Breast epithelium (tissue), 4 donors: ENCODE results near the gene AGAP1. TPM values are rescaled to one million over a fixed set of nuclear protein-coding genes. Genes with fewer than 3 reads are reported as not detected.

ENCODE experiments used
- DNase-seq, 2 donors: peaks; one replicate each; pipeline ENCODE4 v3.0.0-alpha.2; 2019; ENCODE audit warnings: low spot score in 2 of 2
- H3K27ac ChIP-seq, 2 donors: fragments of 200-600 bp; sonication (generic) in 1 of 2; one replicate each; pipeline ENCODE4 v1.5.1; 2016 to 2019; ENCODE audit warnings: mild to moderate bottlenecking in 1 of 2
- H3K27me3 ChIP-seq, 2 donors: fragments of 200-600 bp; sonication (generic) in 1 of 2; one replicate each; pipeline versions ENCODE4 v1.5.1 to v1.6.0; 2017 to 2019; ENCODE audit warnings: control low read depth in 1 of 2, mild to moderate bottlenecking in 1 of 2
- H3K36me3 ChIP-seq: fragments of 200-600 bp; one replicate; pipeline ENCODE4 v1.5.1; 2019
- H3K4me1 ChIP-seq, 2 donors: fragments of 200-600 bp; sonication (generic); one replicate each; pipeline ENCODE4 v1.5.1; 2016 to 2019; ENCODE audit warnings: control low read depth in 1 of 2
- H3K4me3 ChIP-seq, 3 donors: fragments of 200-600 bp; sonication (generic); 1 replicate in 2 of 3; 2 replicates in 1 of 3; pipeline ENCODE4 v1.5.1; 2016 to 2019; ENCODE audit warnings: mild to moderate bottlenecking in 3 of 3, moderate library complexity in 2 of 3
- H3K9me3 ChIP-seq, 2 donors: fragments of 200-600 bp; sonication (generic) in 1 of 2; one replicate each; pipeline ENCODE4 v1.5.1; 2016 to 2019; ENCODE audit warnings: control low read depth in 1 of 2
- CTCF ChIP-seq, 3 donors: fragments of 450-650 bp; IDR thresholded peaks; one replicate each; pipeline ENCODE4 v1.5.1; 2016 to 2017; ENCODE audit warnings: antibody characterized with exemption in 3 of 3, mild to moderate bottlenecking in 3 of 3, moderate library complexity in 3 of 3
- POLR2A ChIP-seq: fragments of 450-650 bp; IDR thresholded peaks from one replicate; pipeline ENCODE4 v1.6.1; 2016; ENCODE audit warnings: antibody characterized with exemption, mild to moderate bottlenecking, moderate library complexity
- POLR2AphosphoS5 ChIP-seq, 3 donors: sonication (generic); formaldehyde crosslinking; IDR thresholded peaks; one replicate each; pipeline ENCODE4 v1.6.1; 2017; ENCODE audit warnings: antibody characterized with exemption in 3 of 3
- intact Hi-C: fragments of 100-400 bp; cut with DNase I; formaldehyde crosslinking; loops from one replicate; pipeline ENCODE4 v1.15.1; 2023; ENCODE audit warnings: low total_unique reads
- total RNA-seq, 3 donors: library from RNA; depleted of rRNA; stranded (reverse); fragments of >200 nt; gene quantifications; one replicate each; pipeline ENCODE4 v1.1.0, GENCODE V29; 2016

Gene AGAP1
- total RNA-seq, 3 donors from 2014 or later = 19.7 to 27.1 (median 25.9) TPM

GRCh38 chr2:235858881-235859280 is 365.0 kb downstream of the AGAP1 start:
- H3K27ac ChIP-seq = no peak overlapping the region
- no peak overlapping the region for H3K4me3 ChIP-seq
- no peak for TF ChIP-seq CTCF (IDR thresholded peaks at IDR 0.05)
- H3K27me3 ChIP-seq = no peaks in the 10 kb centered on the region
- no peaks in the 10 kb centered on the region for H3K9me3 ChIP-seq
- intact Hi-C loops = no loop called here
- H3K36me3 ChIP-seq = no peaks in the 10 kb centered on the region
- H3K4me1 ChIP-seq = no peaks in the 10 kb centered on the region
- DNase-seq = no peak

DNA sequence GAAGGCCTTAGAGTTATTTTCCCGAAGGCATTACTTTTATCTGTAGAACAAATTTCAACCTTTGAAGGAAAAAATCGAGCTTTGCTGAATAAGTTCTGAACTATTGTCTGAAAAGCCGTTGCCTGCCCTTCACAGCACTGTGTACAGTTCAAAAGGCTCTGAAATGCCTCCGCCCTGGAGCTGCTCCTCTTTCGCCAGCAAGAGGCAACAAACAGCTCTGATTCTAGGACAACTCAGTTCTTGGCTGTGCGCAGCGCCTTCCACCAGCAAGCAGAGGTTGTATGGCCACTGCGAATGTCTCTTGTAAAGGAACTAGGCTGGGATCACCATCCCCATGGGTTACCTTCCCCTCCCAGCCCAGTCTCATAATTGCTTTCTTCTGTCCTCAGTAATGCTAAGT is 365.8 kb downstream of the AGAP1 start:
- Histone ChIP-seq H3K36me3 (no peaks in the 10 kb centered on the region), H3K27ac (no peak overlapping the region), H3K27me3 (no peaks in the 10 kb centered on the region), H3K4me1 (no peaks in the 10 kb centered on the region), H3K9me3 (no peaks in the 10 kb centered on the region), H3K4me3 (no peak overlapping the region)
- intact Hi-C loops = no loop called here
- no peak for TF ChIP-seq CTCF (IDR thresholded peaks at IDR 0.05)
- no peak for TF ChIP-seq POLR2A
- TF ChIP-seq POLR2AphosphoS5 (IDR thresholded peaks at IDR 0.05) = no peak
- DNase-seq = no peak

GRCh38 chr2:235860111-235860510 is 366.3 kb downstream of the AGAP1 start:
- no peak for DNase-seq
- Histone ChIP-seq H3K27ac (no peak overlapping the region), H3K36me3 (no peaks in the 10 kb centered on the region), H3K27me3 (no peaks in the 10 kb centered on the region), H3K4me1 (no peaks in the 10 kb centered on the region), H3K9me3 (no peaks in the 10 kb centered on the region), H3K4me3 (no peak overlapping the region)
- TF ChIP-seq POLR2A (no peak), CTCF (IDR thresholded peaks at IDR 0.05) (no peak), POLR2AphosphoS5 (IDR thresholded peaks at IDR 0.05) (no peak)
- intact Hi-C loops = no loop called here

DNA sequence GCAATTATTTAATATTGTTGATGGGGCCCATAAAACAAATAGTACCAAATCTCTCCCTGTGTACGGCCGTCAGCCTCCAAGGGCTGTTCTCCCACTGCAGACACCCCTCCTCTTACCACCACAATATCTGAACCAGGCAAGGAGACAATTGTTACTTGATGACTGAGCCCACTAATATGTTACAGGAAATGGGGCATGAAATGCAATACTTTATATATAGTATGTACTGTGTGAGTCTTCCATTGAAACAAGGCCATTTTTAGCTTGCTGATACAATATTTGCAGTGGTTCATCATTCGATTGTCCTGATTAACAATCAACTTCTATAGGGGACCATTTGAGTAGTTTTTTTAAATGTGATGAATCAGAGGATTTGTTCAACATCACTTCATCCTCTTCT is 367.0 kb downstream of the AGAP1 start:
- no peak for DNase-seq
- Histone ChIP-seq H3K36me3 (no peaks in the 10 kb centered on the region), H3K27ac (no peak overlapping the region), H3K4me1 (no peaks in the 10 kb centered on the region), H3K27me3 (no peaks in the 10 kb centered on the region), H3K4me3 (no peak overlapping the region), H3K9me3 (no peaks in the 10 kb centered on the region)
- no peak for TF ChIP-seq POLR2AphosphoS5 (IDR thresholded peaks at IDR 0.05)
- no peak for TF ChIP-seq CTCF (IDR thresholded peaks at IDR 0.05)
- TF ChIP-seq POLR2A = no peak
- intact Hi-C loops = no loop called here

- no peaks in the 10 kb centered on the region for H3K27me3 ChIP-seq
- intact Hi-C loops = no loop called here
These were observed 367.5 kb downstream of the AGAP1 start for GRCh38 chr2:235861383-235861782.

More at GRCh38 chr2:235861383-235861782, 367.5 kb downstream of the AGAP1 start:
- Histone ChIP-seq H3K4me1 (no peaks in the 10 kb centered on the region), H3K36me3 (no peaks in the 10 kb centered on the region), H3K9me3 (no peaks in the 10 kb centered on the region), H3K4me3 (no peak overlapping the region), H3K27ac (no peak overlapping the region)
- no peak for DNase-seq
- TF ChIP-seq CTCF (IDR thresholded peaks at IDR 0.05) (no peak), POLR2A (no peak)
